IMR-90 (cell line): ENCODE results near the gene NCKAP5. TPM values are rescaled to one million over a fixed set of nuclear protein-coding genes. Genes with fewer than 3 reads are reported as not detected.

Experiments
- ATAC-seq: fragments of 200-7000 bp; cut with Tn5 transposase; 2 replicates; pipeline ENCODE4 v1.9.1; 2020; ENCODE audit warnings: low read depth, mild to moderate bottlenecking, moderate library complexity
- BruUV-seq: library from RNA; stranded (reverse); fragments of 400-500 nt; replicated peaks from 2 replicates; lab custom pipeline; 2021; lab: Mats Ljungman, UMichigan
- CTCF ChIA-PET: fragments of 300-600 bp; formaldehyde crosslinking; extraction: SDS; loops from one replicate; lab custom pipeline; 2021; ENCODE audit warnings: antibody characterized with exemption; lab: Yijun Ruan, JAX
- POLR2A ChIA-PET: fragments of 300-600 bp; sonication (Branson Sonifier 250); formaldehyde crosslinking; loops from one replicate; lab custom pipeline; 2022; ENCODE audit warnings: antibody characterized with exemption; ENCODE audit not compliant: unreplicated experiment; lab: Charles Lee
- DNase-seq: peaks from one replicate; pipeline ENCODE4 v3.0.0; 2013
- H2AFZ ChIP-seq: replicated peaks from 2 replicates; pipeline ENCODE3; 2013; ENCODE audit warnings: low read length, mild to moderate bottlenecking; ENCODE audit not compliant: poor library complexity
- H2AK5ac ChIP-seq: 2 replicates; pipeline ENCODE4 v1.6.1; 2013; ENCODE audit warnings: low read depth, low read length, inconsistent platforms
- H2AK9ac ChIP-seq: replicated peaks from 2 replicates; pipeline ENCODE3; 2013; ENCODE audit warnings: mild to moderate bottlenecking, low read depth, low read length, moderate library complexity; ENCODE audit not compliant: poor library complexity
- H2BK120ac ChIP-seq: 2 replicates; pipeline ENCODE4 v1.6.1; 2013; ENCODE audit warnings: low read depth, low read length, inconsistent platforms
- H2BK15ac ChIP-seq: 3 replicates; pipeline ENCODE4 v1.6.1; 2013; ENCODE audit warnings: low read depth, low read length, inconsistent platforms
- H2BK20ac ChIP-seq: 2 replicates; pipeline ENCODE4 v1.6.1; 2013; ENCODE audit warnings: low read depth, mild to moderate bottlenecking, inconsistent platforms, low read length, moderate library complexity
- H2BK5ac ChIP-seq: 2 replicates; pipeline ENCODE4 v1.6.1; 2013; ENCODE audit warnings: mild to moderate bottlenecking, low read depth, low read length, inconsistent platforms; ENCODE audit not compliant: poor library complexity, severe bottlenecking
- H3K14ac ChIP-seq: replicated peaks from 2 replicates; pipeline ENCODE4 v1.6.1; 2013; ENCODE audit warnings: low read depth, low read length, inconsistent platforms
- H3K18ac ChIP-seq: 2 replicates; pipeline ENCODE4 v1.6.1; 2013; ENCODE audit warnings: low read depth, low read length, control low read depth
- H3K23ac ChIP-seq: 2 replicates; pipeline ENCODE4 v1.6.1; 2013; ENCODE audit warnings: low read depth, low read length, inconsistent platforms
- H3K27ac ChIP-seq: 2 replicates; pipeline ENCODE4 v1.5.1; 2013; ENCODE audit warnings: mild to moderate bottlenecking, control low read depth, low read length; ENCODE audit not compliant: insufficient read depth
- H3K27me3 ChIP-seq: 2 replicates; pipeline ENCODE4 v1.6.1; 2013; ENCODE audit warnings: low read length; ENCODE audit not compliant: control insufficient read depth, insufficient read depth
- H3K36me3 ChIP-seq: 2 replicates; pipeline ENCODE4 v1.6.1; 2013; ENCODE audit warnings: low read length, mixed read lengths; ENCODE audit not compliant: control insufficient read depth, insufficient read depth
- H3K4ac ChIP-seq: 2 replicates; pipeline ENCODE4 v1.6.1; 2013; ENCODE audit warnings: low read depth, low read length, inconsistent platforms
- H3K4me1 ChIP-seq: 2 replicates; pipeline ENCODE4 v1.6.1; 2013; ENCODE audit warnings: low read length, mixed read lengths; ENCODE audit not compliant: control insufficient read depth, insufficient read depth
- H3K4me2 ChIP-seq: 2 replicates; pipeline ENCODE4 v1.6.1; 2013; ENCODE audit warnings: low read depth, mild to moderate bottlenecking, control low read depth, low read length, moderate library complexity
- H3K4me3 ChIP-seq: 2 replicates; pipeline ENCODE4 v1.5.1; 2013; ENCODE audit warnings: low read depth, mild to moderate bottlenecking, control low read depth, low read length, moderate library complexity; ENCODE audit not compliant: insufficient read depth
- H3K56ac ChIP-seq: 2 replicates; pipeline ENCODE4 v1.6.1; 2013; ENCODE audit warnings: low read length, inconsistent platforms; ENCODE audit not compliant: insufficient read depth; ENCODE audit errors: extremely low read depth
- H3K79me1 ChIP-seq, 2 experiments: 2 replicates each; pipeline ENCODE4 v1.6.1; 2013; ENCODE audit warnings: low read length in 2 of 2, inconsistent platforms in 1 of 2, low read depth in 1 of 2
- H3K9ac ChIP-seq: 2 replicates; pipeline ENCODE4 v1.6.1; 2013; ENCODE audit warnings: low read depth, low read length, control low read depth
- H3K9me1 ChIP-seq: 2 replicates; pipeline ENCODE4 v1.6.1; 2013; ENCODE audit warnings: low read length, inconsistent platforms; ENCODE audit not compliant: insufficient read depth
- H3K9me3 ChIP-seq: 2 replicates; pipeline ENCODE4 v1.6.1; 2013; ENCODE audit warnings: low read length; ENCODE audit not compliant: control insufficient read depth, insufficient read depth
- H4K20me1 ChIP-seq: 2 replicates; pipeline ENCODE4 v1.6.1; 2013; ENCODE audit warnings: low read length, inconsistent platforms; ENCODE audit not compliant: insufficient read depth
- H4K5ac ChIP-seq: 2 replicates; pipeline ENCODE4 v1.6.1; 2013; ENCODE audit warnings: mild to moderate bottlenecking, low read depth, low read length, control low read depth
- H4K8ac ChIP-seq, 2 experiments: 2 replicates each; pipeline ENCODE4 v1.6.1; 2013; ENCODE audit warnings: low read depth in 2 of 2, low read length in 2 of 2, control low read depth in 1 of 2, inconsistent platforms in 1 of 2
- H4K91ac ChIP-seq: 2 replicates; pipeline ENCODE4 v1.6.1; 2013; ENCODE audit warnings: low read depth, low read length, inconsistent platforms; ENCODE audit not compliant: insufficient read depth
- BHLHE40 ChIP-seq: fragments of 150-350 bp; IDR thresholded peaks from 2 replicates; pipeline ENCODE4 v1.6.1; 2016; ENCODE audit warnings: mild to moderate bottlenecking, low read depth, low read length
- CEBPB ChIP-seq: IDR thresholded peaks from 2 replicates; pipeline ENCODE4 v1.6.1; 2012; ENCODE audit warnings: low read depth, low read length, improper control_type of control experiment
- CHD1 ChIP-seq: IDR thresholded peaks from 2 replicates; pipeline ENCODE4 v1.6.1; 2012; ENCODE audit warnings: low read depth, low read length, improper control_type of control experiment
- FOS ChIP-seq: fragments of 150-350 bp; IDR thresholded peaks from 2 replicates; pipeline ENCODE4 v1.6.1; 2016; ENCODE audit warnings: low read depth, low read length
- MAFK ChIP-seq: IDR thresholded peaks from 2 replicates; pipeline ENCODE4 v1.6.1; 2012; ENCODE audit warnings: low read depth, low read length, improper control_type of control experiment
- MAZ ChIP-seq: IDR thresholded peaks from 2 replicates; pipeline ENCODE4 v1.6.1; 2012; ENCODE audit warnings: low read depth, mild to moderate bottlenecking, low read length, improper control_type of control experiment, moderate library complexity, borderline replicate concordance
- MXI1 ChIP-seq: IDR thresholded peaks from 2 replicates; pipeline ENCODE4 v1.6.1; 2012; ENCODE audit warnings: low read depth, mild to moderate bottlenecking, low read length, moderate library complexity, borderline replicate concordance
- NFE2L2 ChIP-seq: fragments of 150-350 bp; IDR thresholded peaks from 2 replicates; pipeline ENCODE4 v1.6.1; 2016; ENCODE audit warnings: low read depth, mild to moderate bottlenecking, low read length
- POLR2A ChIP-seq: IDR thresholded peaks from 2 replicates; pipeline ENCODE4 v1.6.1; 2012; ENCODE audit warnings: mild to moderate bottlenecking, low read depth, low read length
- RAD21 ChIP-seq: IDR thresholded peaks from 2 replicates; pipeline ENCODE4 v1.6.1; 2012; ENCODE audit warnings: low read length, improper control_type of control experiment
- RCOR1 ChIP-seq: IDR thresholded peaks from 2 replicates; pipeline ENCODE4 v1.6.1; 2012; ENCODE audit warnings: mild to moderate bottlenecking, low read length, improper control_type of control experiment; ENCODE audit not compliant: insufficient replicate concordance
- RFX5 ChIP-seq: IDR thresholded peaks from 2 replicates; pipeline ENCODE4 v1.8.0; 2012; ENCODE audit warnings: low read depth, mild to moderate bottlenecking, low read length, moderate library complexity
- SMC3 ChIP-seq: fragments of 150-350 bp; IDR thresholded peaks from 2 replicates; pipeline ENCODE4 v1.6.1; 2016; ENCODE audit warnings: low read depth, mild to moderate bottlenecking, antibody characterized with exemption, low read length, moderate library complexity
- WGBS, 2 experiments: methylation state at CpG; one replicate each; pipeline versions ENCODE4 v1.1.5 to v1.1.7; 2013; ENCODE audit warnings: missing lambda C conversion rate in 2 of 2; ENCODE audit not compliant: insufficient read length in 1 of 2; ENCODE audit errors: extremely low coverage in 2 of 2; 5-methylcytosine and 5-hydroxymethylcytosine counted together
- dilution Hi-C: fragments of 300-500 bp; cut with HindIII; formaldehyde crosslinking; loops from one replicate; pipeline ENCODE4 v1.14.3; 2018; ENCODE audit warnings: low sequenced_read_pairs; ENCODE audit not compliant: unreplicated experiment
- in situ Hi-C: fragments of 300-500 bp; cut with MboI; formaldehyde crosslinking; loops from 3 replicates; pipeline ENCODE4 v1.14.3; 2019; ENCODE audit warnings: low sequenced_read_pairs, inconsistent platforms, mixed read lengths
- intact Hi-C: fragments of 100-400 bp; cut with micrococcal nuclease; formaldehyde crosslinking; loops from 2 replicates; pipeline ENCODE4 v1.10.0; 2022
- polyA plus RNA-seq, 3 experiments: library from polyadenylated mRNA; depleted of rRNA; stranded (reverse); fragments of >200 nt; gene quantifications; 2 replicates each; pipeline ENCODE4 v1.2.3, GENCODE V29; 2012; ENCODE audit warnings: low replicate concordance in 1 of 3
- total RNA-seq: library from RNA; depleted of rRNA; stranded (reverse); fragments of >200 nt; gene quantifications from 2 replicates; pipeline ENCODE4 v1.2.3, GENCODE V29; 2012
- TF ChIP-seq, protein P1 (sequence below): fragments of 150-350 bp; IDR thresholded peaks from 2 replicates; pipeline ENCODE4 v1.6.1; 2017; ENCODE audit warnings: mild to moderate bottlenecking, antibody characterized with exemption, low read length, low read depth
- TF ChIP-seq, protein P2 (sequence below): conservative IDR thresholded peaks from 2 replicates; pipeline ENCODE4 v1.5.1; 2012; ENCODE audit warnings: mild to moderate bottlenecking, low read depth, low read length, improper control_type of control experiment
- TF ChIP-seq, protein P3 (sequence below): fragments of 150-350 bp; IDR thresholded peaks from 2 replicates; pipeline ENCODE4 v1.6.1; 2016; ENCODE audit warnings: low read depth, mild to moderate bottlenecking, low read length, moderate library complexity, borderline replicate concordance

The NCKAP5 gene
- total and polyA plus RNA-seq, 2 of the 4 experiments (the other 2 are of a cell fraction), result 2.7 to 3.9 TPM

DNA sequence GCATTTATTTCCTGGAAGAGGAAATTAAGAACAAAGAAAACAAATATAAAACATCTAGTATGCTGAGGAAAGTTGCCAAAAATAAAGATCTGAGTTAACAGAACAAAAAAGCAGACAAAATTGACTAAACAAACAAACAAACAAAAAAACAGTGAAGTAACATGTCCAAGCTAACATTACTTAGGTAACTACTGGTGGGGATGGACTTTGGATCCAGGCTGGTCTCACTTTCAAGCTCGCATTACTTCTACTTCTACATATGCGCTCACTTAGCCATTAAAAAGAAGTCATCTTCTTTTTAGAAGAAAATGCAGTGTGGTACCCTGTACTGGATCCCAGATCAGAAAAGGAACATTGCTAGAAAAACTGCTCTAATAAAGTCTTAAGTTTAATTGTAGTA lies 358.9 kb downstream of the NCKAP5 start:
- peaks cover 15% of the 10 kb centered on the region; the same call in 1 of the 2 replicates for H3K36me3 ChIP-seq
- peaks cover 2% of the 10 kb centered on the region; the same call in 1 of the 2 replicates for H3K4me1 ChIP-seq
- H2BK5ac ChIP-seq, result no peak overlapping the region
- BruUV-seq, result no TSS peak
- TF ChIP-seq MAZ (no peak), BHLHE40 (no peak), CEBPB (no peak), MAFK (no peak), CHD1 (no peak), FOS (no peak), NFE2L2 (no peak), POLR2A (no peak), RFX5 (no peak), SMC3 (no peak), MXI1 (no peak), RCOR1 (no peak), RAD21 (no peak)
- TF ChIP-seq, protein P1, sequence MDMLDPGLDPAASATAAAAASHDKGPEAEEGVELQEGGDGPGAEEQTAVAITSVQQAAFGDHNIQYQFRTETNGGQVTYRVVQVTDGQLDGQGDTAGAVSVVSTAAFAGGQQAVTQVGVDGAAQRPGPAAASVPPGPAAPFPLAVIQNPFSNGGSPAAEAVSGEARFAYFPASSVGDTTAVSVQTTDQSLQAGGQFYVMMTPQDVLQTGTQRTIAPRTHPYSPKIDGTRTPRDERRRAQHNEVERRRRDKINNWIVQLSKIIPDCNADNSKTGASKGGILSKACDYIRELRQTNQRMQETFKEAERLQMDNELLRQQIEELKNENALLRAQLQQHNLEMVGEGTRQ, result no peak
- TF ChIP-seq, protein P2, sequence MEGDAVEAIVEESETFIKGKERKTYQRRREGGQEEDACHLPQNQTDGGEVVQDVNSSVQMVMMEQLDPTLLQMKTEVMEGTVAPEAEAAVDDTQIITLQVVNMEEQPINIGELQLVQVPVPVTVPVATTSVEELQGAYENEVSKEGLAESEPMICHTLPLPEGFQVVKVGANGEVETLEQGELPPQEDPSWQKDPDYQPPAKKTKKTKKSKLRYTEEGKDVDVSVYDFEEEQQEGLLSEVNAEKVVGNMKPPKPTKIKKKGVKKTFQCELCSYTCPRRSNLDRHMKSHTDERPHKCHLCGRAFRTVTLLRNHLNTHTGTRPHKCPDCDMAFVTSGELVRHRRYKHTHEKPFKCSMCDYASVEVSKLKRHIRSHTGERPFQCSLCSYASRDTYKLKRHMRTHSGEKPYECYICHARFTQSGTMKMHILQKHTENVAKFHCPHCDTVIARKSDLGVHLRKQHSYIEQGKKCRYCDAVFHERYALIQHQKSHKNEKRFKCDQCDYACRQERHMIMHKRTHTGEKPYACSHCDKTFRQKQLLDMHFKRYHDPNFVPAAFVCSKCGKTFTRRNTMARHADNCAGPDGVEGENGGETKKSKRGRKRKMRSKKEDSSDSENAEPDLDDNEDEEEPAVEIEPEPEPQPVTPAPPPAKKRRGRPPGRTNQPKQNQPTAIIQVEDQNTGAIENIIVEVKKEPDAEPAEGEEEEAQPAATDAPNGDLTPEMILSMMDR, result no peak
- TF ChIP-seq, protein P3, sequence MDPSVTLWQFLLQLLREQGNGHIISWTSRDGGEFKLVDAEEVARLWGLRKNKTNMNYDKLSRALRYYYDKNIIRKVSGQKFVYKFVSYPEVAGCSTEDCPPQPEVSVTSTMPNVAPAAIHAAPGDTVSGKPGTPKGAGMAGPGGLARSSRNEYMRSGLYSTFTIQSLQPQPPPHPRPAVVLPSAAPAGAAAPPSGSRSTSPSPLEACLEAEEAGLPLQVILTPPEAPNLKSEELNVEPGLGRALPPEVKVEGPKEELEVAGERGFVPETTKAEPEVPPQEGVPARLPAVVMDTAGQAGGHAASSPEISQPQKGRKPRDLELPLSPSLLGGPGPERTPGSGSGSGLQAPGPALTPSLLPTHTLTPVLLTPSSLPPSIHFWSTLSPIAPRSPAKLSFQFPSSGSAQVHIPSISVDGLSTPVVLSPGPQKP, result no peak
- peaks cover 2% of the 10 kb centered on the region for H3K9me3 ChIP-seq
- in situ Hi-C loops (no loop called here), dilution Hi-C loops (no loop called here), intact Hi-C loops (loop anchor here (5.0 kb wide), 1 partner anchor 33 kb away; no protein-coding TSS in a partner anchor)
- no peak overlapping the region for H2AK9ac ChIP-seq
- peaks cover 12 to 32% of the 10 kb centered on the region in 2 experiments for H3K79me1 ChIP-seq
- no peak overlapping the region for H3K4ac ChIP-seq
- H3K18ac ChIP-seq, result no peak overlapping the region
- ChIA-PET CTCF (no interaction called here), POLR2A (no interaction called here)
- no peak overlapping the region for H2AK5ac ChIP-seq
- no peak overlapping the region for H3K27ac ChIP-seq
- no peak overlapping the region for H4K5ac ChIP-seq
- H2BK20ac ChIP-seq, result 0 out of 2 replicates have a peak overlapping the region, but pooled peaks have one; percentile 20
- no peak overlapping the region for H3K14ac ChIP-seq
- H2BK15ac ChIP-seq, result no peak overlapping the region
- no peak overlapping the region for H4K8ac ChIP-seq
- no peak overlapping the region for H2AFZ ChIP-seq
- ATAC-seq (no peak), DNase-seq (no peak)
- H3K23ac ChIP-seq, result no peak overlapping the region
- H3K9me1 ChIP-seq, result no peaks in the 10 kb centered on the region
- H4K20me1 ChIP-seq, result no peaks in the 10 kb centered on the region
- no peak overlapping the region for H4K91ac ChIP-seq
- no peak overlapping the region for H2BK120ac ChIP-seq
- H3K56ac ChIP-seq, result no peak overlapping the region
- no peak overlapping the region for H3K4me2 ChIP-seq
- no CpG with 5 or more reads among the region's 2 CpGs for WGBS, 2 experiments
- H3K4me3 ChIP-seq, result no peak overlapping the region
- H3K27me3 ChIP-seq, result no peaks in the 10 kb centered on the region
- no peak overlapping the region for H3K9ac ChIP-seq
